Trophoblast cell (in vitro differentiated cells and primary cell): ENCODE measurements around the gene TAX1BP3.

Experiments
- DNase-seq, 2 donors: peaks; one replicate each; pipeline ENCODE4 v3.0.0-alpha.2; 2016
- H2AFZ ChIP-seq: 2 replicates; pipeline ENCODE4 v1.6.1; 2013; ENCODE audit warnings: low read length, moderate library complexity, mild to moderate bottlenecking; ENCODE audit not compliant: insufficient read depth, poor library complexity
- H2AK5ac ChIP-seq: 2 replicates; pipeline ENCODE4 v1.6.1; 2013; ENCODE audit warnings: mild to moderate bottlenecking, low read length
- H2BK120ac ChIP-seq: 2 replicates; pipeline ENCODE4 v1.6.1; 2013; ENCODE audit warnings: low read length, mild to moderate bottlenecking, moderate library complexity; ENCODE audit not compliant: insufficient read depth, poor library complexity
- H2BK12ac ChIP-seq: 2 replicates; pipeline ENCODE4 v1.6.1; 2013; ENCODE audit warnings: mild to moderate bottlenecking, low read length, moderate library complexity
- H2BK5ac ChIP-seq: 2 replicates; pipeline ENCODE4 v1.6.1; 2013; ENCODE audit warnings: low read length, low read depth, moderate library complexity, mild to moderate bottlenecking; ENCODE audit not compliant: poor library complexity
- H3K14ac ChIP-seq: 2 replicates; pipeline ENCODE4 v1.6.1; 2013; ENCODE audit warnings: mild to moderate bottlenecking, low read length
- H3K18ac ChIP-seq: 2 replicates; pipeline ENCODE4 v1.6.1; 2013; ENCODE audit warnings: mild to moderate bottlenecking, low read length
- H3K23ac ChIP-seq: 2 replicates; pipeline ENCODE4 v1.6.1; 2013; ENCODE audit warnings: low read length
- H3K27ac ChIP-seq: 2 replicates; pipeline ENCODE4 v1.5.1; 2013; ENCODE audit warnings: low read depth, mild to moderate bottlenecking, inconsistent platforms, low read length, moderate library complexity
- H3K27me3 ChIP-seq: 2 replicates; pipeline ENCODE4 v1.6.1; 2013; ENCODE audit warnings: inconsistent platforms, mild to moderate bottlenecking, low read length, moderate library complexity; ENCODE audit not compliant: insufficient read depth
- H3K36me3 ChIP-seq, 2 experiments: 1 replicate in 1 of 2; 2 replicates in 1 of 2; pipeline ENCODE4 v1.6.1; 2013; ENCODE audit warnings: low read length in 2 of 2, mild to moderate bottlenecking in 2 of 2, moderate library complexity in 1 of 2; ENCODE audit not compliant: insufficient read depth in 2 of 2, control insufficient read depth in 1 of 2
- H3K4ac ChIP-seq: 2 replicates; pipeline ENCODE4 v1.6.1; 2013; ENCODE audit warnings: low read depth, mild to moderate bottlenecking, low read length, moderate library complexity
- H3K4me1 ChIP-seq, 2 experiments: 1 replicate in 1 of 2; 2 replicates in 1 of 2; pipeline ENCODE4 v1.6.1; 2013; ENCODE audit warnings: low read length in 2 of 2, mild to moderate bottlenecking in 2 of 2, moderate library complexity in 1 of 2; ENCODE audit not compliant: insufficient read depth in 2 of 2, control insufficient read depth in 1 of 2
- H3K4me2 ChIP-seq: 2 replicates; pipeline ENCODE4 v1.6.1; 2013; ENCODE audit warnings: inconsistent platforms, mild to moderate bottlenecking, low read length, moderate library complexity
- H3K4me3 ChIP-seq: 2 replicates; pipeline ENCODE4 v1.5.1; 2013; ENCODE audit warnings: mild to moderate bottlenecking, low read depth, low read length, inconsistent platforms
- H3K79me1 ChIP-seq: one replicate; pipeline ENCODE4 v1.6.1; 2013; ENCODE audit warnings: low read length
- H3K79me2 ChIP-seq: 2 replicates; pipeline ENCODE4 v1.6.1; 2013; ENCODE audit warnings: low read length, mild to moderate bottlenecking; ENCODE audit not compliant: control insufficient read depth, insufficient read depth, poor library complexity
- H3K9ac ChIP-seq: 2 replicates; pipeline ENCODE4 v1.6.1; 2013; ENCODE audit warnings: mild to moderate bottlenecking, low read length
- H3K9me3 ChIP-seq: 2 replicates; pipeline ENCODE4 v1.6.1; 2013; ENCODE audit warnings: low read depth, mild to moderate bottlenecking, control low read depth, inconsistent platforms, low read length; ENCODE audit not compliant: insufficient read depth
- H4K12ac ChIP-seq: 2 replicates; pipeline ENCODE4 v1.6.1; 2013; ENCODE audit warnings: low read depth, mild to moderate bottlenecking, low read length, moderate library complexity
- H4K8ac ChIP-seq: 2 replicates; pipeline ENCODE4 v1.6.1; 2013; ENCODE audit warnings: low read depth, mild to moderate bottlenecking, low read length, moderate library complexity
- H4K91ac ChIP-seq: one replicate; pipeline ENCODE4 v1.6.1; 2013; ENCODE audit warnings: low read depth, mild to moderate bottlenecking, low read length, moderate library complexity
- WGBS: extraction: QIAGEN DNeasy Blood & Tissue Kit; methylation state at CpG from one replicate; pipeline ENCODE4 v1.1.7; 2013; ENCODE audit warnings: missing lambda C conversion rate; ENCODE audit not compliant: insufficient read length, insufficient coverage; ENCODE audit errors: extremely low coverage; 5-methylcytosine and 5-hydroxymethylcytosine counted together

TAX1BP3 gene

DNA sequence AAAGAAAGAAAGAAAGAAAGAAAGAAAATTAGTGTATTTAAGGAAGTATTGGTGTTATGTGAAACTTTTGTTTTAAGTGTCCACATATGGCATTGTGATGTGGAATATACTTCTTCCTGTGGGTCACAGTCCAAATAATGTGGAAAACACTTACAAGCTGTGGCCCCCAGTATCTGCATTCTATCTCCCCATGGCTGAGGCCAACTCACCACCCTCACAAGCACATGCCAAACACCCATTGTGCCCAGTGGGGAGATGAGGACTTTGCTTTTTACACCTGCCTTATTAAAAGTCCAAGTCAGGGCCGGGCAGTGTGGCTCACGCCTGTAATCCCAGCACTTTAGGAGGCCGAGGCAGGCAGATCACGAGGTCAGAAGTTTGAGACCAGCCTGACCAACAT lies 31.6 kb upstream of the TAX1BP3 start:
- Histone ChIP-seq H3K27ac (no peak overlapping the region), H3K4me3 (no peak overlapping the region), H2BK12ac (no peak overlapping the region), H2BK5ac (no peak overlapping the region), H2AFZ (no peak overlapping the region), H3K79me1 (no peaks in the 10 kb centered on the region), H3K4ac (no peak overlapping the region), H2AK5ac (no peak overlapping the region), H2BK120ac (no peak overlapping the region), H4K12ac (no peak overlapping the region), H3K14ac (no peak overlapping the region), H4K91ac (no peak overlapping the region), H3K9ac (no peak overlapping the region), H3K27me3 (peaks cover 28% of the 10 kb centered on the region), H3K36me3 (no peaks in the 10 kb centered on the region), H3K79me2 (no peaks in the 10 kb centered on the region), H3K4me1 (peaks cover 0 to 8% of the 10 kb centered on the region in 2 experiments), H4K8ac (no peak overlapping the region), H3K4me2 (no peak overlapping the region), H3K18ac (no peak overlapping the region), H3K9me3 (peaks cover 14% of the 10 kb centered on the region), H3K23ac (no peak overlapping the region)
- no peak for DNase-seq
- WGBS = no CpG with 5 or more reads among the region's 4 CpGs

- Histone ChIP-seq H3K36me3 (no peaks in the 10 kb centered on the region), H3K9me3 (peaks cover 14% of the 10 kb centered on the region), H3K79me2 (no peaks in the 10 kb centered on the region), H3K18ac (no peak overlapping the region), H3K4me1 (peaks cover 0 to 8% of the 10 kb centered on the region in 2 experiments), H3K4ac (no peak overlapping the region), H4K91ac (no peak overlapping the region), H3K79me1 (no peaks in the 10 kb centered on the region), H2AFZ (no peak overlapping the region), H3K9ac (no peak overlapping the region), H2AK5ac (no peak overlapping the region), H2BK12ac (no peak overlapping the region), H3K23ac (no peak overlapping the region), H3K27ac (no peak overlapping the region), H3K4me2 (no peak overlapping the region), H2BK5ac (no peak overlapping the region), H3K14ac (no peak overlapping the region), H4K12ac (no peak overlapping the region), H3K27me3 (peaks cover 34% of the 10 kb centered on the region), H3K4me3 (no peak overlapping the region), H4K8ac (no peak overlapping the region), H2BK120ac (no peak overlapping the region)
- DNase-seq = no peak
- no CpG with 5 or more reads among the region's 4 CpGs for WGBS
Measured at GRCh38 chr17:3698139-3698538, 29.8 kb upstream of the TAX1BP3 start.

- Histone ChIP-seq H4K91ac (no peak overlapping the region), H2BK120ac (no peak overlapping the region), H3K4ac (no peak overlapping the region), H3K14ac (no peak overlapping the region), H3K23ac (no peak overlapping the region), H3K4me1 (peaks cover 0 to 8% of the 10 kb centered on the region in 2 experiments), H3K27me3 (peaks cover 34% of the 10 kb centered on the region), H3K27ac (no peak overlapping the region), H3K9me3 (peaks cover 14% of the 10 kb centered on the region), H3K79me2 (no peaks in the 10 kb centered on the region), H2BK5ac (no peak overlapping the region), H2AK5ac (no peak overlapping the region), H3K18ac (no peak overlapping the region), H2AFZ (no peak overlapping the region), H2BK12ac (no peak overlapping the region), H3K4me2 (no peak overlapping the region), H3K4me3 (no peak overlapping the region), H3K36me3 (no peaks in the 10 kb centered on the region), H4K12ac (no peak overlapping the region), H3K79me1 (no peaks in the 10 kb centered on the region), H4K8ac (no peak overlapping the region), H3K9ac (no peak overlapping the region)
- no peak for DNase-seq
- WGBS = no CpG with 5 or more reads among the region's 12 CpGs
Measured at GRCh38 chr17:3697103-3697476, 28.7 kb upstream of the TAX1BP3 start.

GRCh38 chr17:3695723-3696411 lies 27.5 kb upstream of the TAX1BP3 start, which contains the start of gene P2RX5:
Gene P2RX5, minus strand, starts transcription at chr17:3696155. Its CDS starts 150 bp downstream, at chr17:3696005.
- no peaks in the 10 kb centered on the region for H3K79me2 ChIP-seq
- no CpG with 5 or more reads among the region's 65 CpGs for WGBS
- no peak within 1 kb of the TSS for H2BK12ac ChIP-seq

More at GRCh38 chr17:3695723-3696411, 27.5 kb upstream of the TAX1BP3 start, which contains the start of gene P2RX5:
- Histone ChIP-seq H3K18ac (no peak within 1 kb of the TSS), H2BK5ac (no peak within 1 kb of the TSS), H3K23ac (no peak within 1 kb of the TSS), H2AFZ (no peak within 1 kb of the TSS), H4K12ac (no peak within 1 kb of the TSS), H2AK5ac (no peak within 1 kb of the TSS), H4K91ac (no peak within 1 kb of the TSS), H3K4ac (no peak within 1 kb of the TSS), H3K4me2 (peak within 1 kb of the TSS; percentile 79), H3K4me1 (peaks cover 0 to 8% of the 10 kb centered on the region in 2 experiments), H3K27ac (no peak within 1 kb of the TSS), H3K36me3 (no peaks in the 10 kb centered on the region), H3K79me1 (no peaks in the 10 kb centered on the region), H3K9ac (no peak within 1 kb of the TSS), H3K4me3 (peak within 1 kb of the TSS; percentile 47), H2BK120ac (no peak within 1 kb of the TSS), H3K14ac (no peak within 1 kb of the TSS), H4K8ac (no peak within 1 kb of the TSS), H3K9me3 (peaks cover 14% of the 10 kb centered on the region), H3K27me3 (peaks cover 34% of the 10 kb centered on the region)
- DNase-seq = no peak
